HUDEP-2 (cell line): Measurements from ENCODE around the gene BBS12.

Source experiments
- DNase-seq, 76 experiments: peaks; one replicate each; lab custom pipeline; 2025; ENCODE audit not compliant: unreplicated experiment in 76 of 76; lab: John Stamatoyannopoulos, UW

BBS12 gene

GRCh38 chr4:122732329-122733026 lies at the start of gene BBS12:
TSS of gene BBS12 (plus strand) at chr4:122732704. CDS start at chr4:122741893, 9,189 bp downstream.
- peak; percentile 53 to 99 (median 96) for DNase-seq

- DNase-seq: no peak
Measured at GRCh38 chr4:122686691-122687090, 45.8 kb upstream of the BBS12 start.

- no peak for DNase-seq
Measured at GRCh38 chr4:122687531-122688061, 44.9 kb upstream of the BBS12 start.

- no peak for DNase-seq
Measured at GRCh38 chr4:122688529-122689140, 43.9 kb upstream of the BBS12 start.

- DNase-seq: no peak
Measured at GRCh38 chr4:122689972-122690371, 42.5 kb upstream of the BBS12 start.

- DNase-seq: peak in 1 of 76 experiments; percentile 6
Measured at GRCh38 chr4:122691988-122692387, 40.5 kb upstream of the BBS12 start.

GRCh38 chr4:122692641-122693520 lies 39.6 kb upstream of the BBS12 start:
- no peak for DNase-seq

- DNase-seq: no peak
Measured at GRCh38 chr4:122695226-122695625, 37.3 kb upstream of the BBS12 start.

GRCh38 chr4:122700178-122700725 lies 32.3 kb upstream of the BBS12 start:
- DNase-seq: peak in 1 of 76 experiments; percentile 23

GRCh38 chr4:122701061-122701460 lies 31.4 kb upstream of the BBS12 start:
- no peak for DNase-seq

- DNase-seq: no peak
Measured at GRCh38 chr4:122701965-122702364, 30.5 kb upstream of the BBS12 start.

- no peak for DNase-seq
Measured at GRCh38 chr4:122702939-122703338, 29.6 kb upstream of the BBS12 start.

GRCh38 chr4:122703868-122704267 lies 28.6 kb upstream of the BBS12 start:
- DNase-seq: no peak

GRCh38 chr4:122705009-122705408 lies 27.5 kb upstream of the BBS12 start:
- no peak for DNase-seq

- DNase-seq: no peak
Measured at GRCh38 chr4:122705547-122706117, 26.9 kb upstream of the BBS12 start.

GRCh38 chr4:122706511-122706910 lies 26.0 kb upstream of the BBS12 start:
- no peak for DNase-seq

GRCh38 chr4:122707497-122707896 lies 25.0 kb upstream of the BBS12 start:
- DNase-seq: no peak

GRCh38 chr4:122709236-122709635 lies 23.3 kb upstream of the BBS12 start:
- no peak for DNase-seq

- DNase-seq: no peak
Measured at GRCh38 chr4:122710434-122711308, 21.8 kb upstream of the BBS12 start.

- DNase-seq: no peak
Measured at GRCh38 chr4:122711919-122712318, 20.6 kb upstream of the BBS12 start.
